Left lung (tissue), 10 donors: ENCODE results near the gene TBCB. TPM values are rescaled to one million over a fixed set of nuclear protein-coding genes. Genes with fewer than 3 reads are reported as not detected.

Experiments
- ATAC-seq: fragments of 200-7000 bp; cut with Tn5 transposase; one replicate; pipeline ENCODE4 v1.9.1; 2020; ENCODE audit warnings: moderate library complexity
- DNase-seq, 4 donors: peaks; one replicate each; pipeline ENCODE4 v3.0.0-alpha.2; 2013 to 2020
- H3K27ac ChIP-seq, 2 donors: fragments of 200-600 bp; sonication (generic) in 1 of 2; one replicate each; pipeline versions ENCODE4 v1.5.0 to v1.8.0; 2020 to 2021
- H3K27me3 ChIP-seq, 2 donors: fragments of 200-600 bp; sonication (generic) in 1 of 2; one replicate each; pipeline versions ENCODE4 v1.5.0 to v1.8.0; 2020 to 2021
- H3K36me3 ChIP-seq, 2 donors: fragments of 200-600 bp; sonication (generic) in 1 of 2; one replicate each; pipeline versions ENCODE4 v1.5.0 to v1.8.0; 2020 to 2021
- H3K4me1 ChIP-seq, 2 donors: fragments of 200-600 bp; one replicate each; pipeline ENCODE4 v1.8.0; 2021
- H3K4me3 ChIP-seq, 2 donors: fragments of 200-600 bp; sonication (generic) in 1 of 2; one replicate each; pipeline versions ENCODE4 v1.5.0 to v1.8.0; 2020 to 2021; ENCODE audit warnings: mild to moderate bottlenecking in 1 of 2
- H3K9me3 ChIP-seq, 2 donors: fragments of 200-600 bp; sonication (generic) in 1 of 2; one replicate each; pipeline versions ENCODE4 v1.5.0 to v1.8.0; 2020 to 2021
- intact Hi-C, 2 donors: fragments of 100-400 bp; cut with DNase I; formaldehyde crosslinking; loops; one replicate each; pipeline versions ENCODE4 v1.11.2 to v1.14.2; 2022
- polyA plus RNA-seq, 6 donors: library from polyadenylated mRNA; unstranded; fragments of 120-200 nt; gene quantifications; one replicate each; pipeline ENCODE4 v1.2.1, GENCODE V29; 2013; ENCODE audit not compliant: insufficient read length in 6 of 6
- total RNA-seq, 2 donors: library from RNA; stranded (reverse); fragmentation: NEBNext Ultra II Directional; extraction: Animal tissue kit (Norgen Biotek cat#: 25700); gene quantifications; one replicate each; pipeline ENCODE4 v1.2.1, GENCODE V29; 2021
- TF ChIP-seq, protein P1 (sequence below), 2 donors: fragments of 200-600 bp; sonication (generic) in 1 of 2; IDR thresholded peaks; one replicate each; pipeline versions ENCODE4 v1.5.0 to v1.8.0; 2021; ENCODE audit warnings: antibody characterized with exemption in 2 of 2
- donor health status: DM: no; HTN: yes; CAD: no.
- donor health status: DM: no; HTN: no; CAD: no.

The TBCB gene
- total and polyA plus RNA-seq, 8 donors, result 90.2 to 130 (median 114) TPM

DNA sequence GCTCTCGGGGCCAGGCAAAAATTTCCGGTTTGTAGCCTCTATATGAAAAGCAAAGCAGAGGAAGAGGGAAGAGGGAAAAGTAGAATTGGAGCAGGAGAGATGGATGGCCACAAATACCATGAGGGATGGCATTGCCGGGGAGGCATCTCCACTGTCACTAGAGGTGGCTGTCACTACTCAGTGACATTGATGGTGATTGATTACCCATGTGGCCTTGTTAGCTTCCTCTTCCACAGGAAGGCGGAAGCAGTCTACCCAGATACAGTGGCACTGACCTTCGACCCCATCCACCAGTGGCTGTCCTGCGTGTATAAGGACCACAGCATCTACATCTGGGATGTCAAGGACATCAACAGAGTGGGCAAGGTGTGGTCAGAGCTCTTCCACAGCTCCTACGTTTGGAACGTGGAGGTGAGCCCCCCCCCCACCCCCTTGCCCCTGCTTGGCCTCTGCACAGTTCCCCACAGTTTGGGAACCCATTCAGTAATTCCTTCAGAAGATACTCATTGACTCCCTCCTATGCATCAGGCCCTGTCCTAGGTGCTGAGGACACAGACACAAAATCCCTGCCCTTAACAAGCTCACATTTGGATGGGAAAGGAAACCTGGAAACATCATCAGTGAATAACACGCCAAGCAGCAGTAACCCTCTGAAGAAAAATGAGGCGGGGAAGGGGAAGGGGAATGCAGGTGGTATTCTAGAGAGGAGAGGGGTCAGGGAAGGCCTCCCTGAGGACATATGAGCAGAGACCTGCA lies 42.0 kb upstream of the TBCB start:
- DNase-seq (no peak), ATAC-seq (no peak)
- Histone ChIP-seq H3K27me3 (no peaks in the 10 kb centered on the region), H3K4me3 (no peak overlapping the region), H3K27ac (no peak overlapping the region), H3K36me3 (peaks cover 0 to 18% of the 10 kb centered on the region in 2 donors), H3K4me1 (no peaks in the 10 kb centered on the region), H3K9me3 (no peaks in the 10 kb centered on the region)
- TF ChIP-seq, protein P1, sequence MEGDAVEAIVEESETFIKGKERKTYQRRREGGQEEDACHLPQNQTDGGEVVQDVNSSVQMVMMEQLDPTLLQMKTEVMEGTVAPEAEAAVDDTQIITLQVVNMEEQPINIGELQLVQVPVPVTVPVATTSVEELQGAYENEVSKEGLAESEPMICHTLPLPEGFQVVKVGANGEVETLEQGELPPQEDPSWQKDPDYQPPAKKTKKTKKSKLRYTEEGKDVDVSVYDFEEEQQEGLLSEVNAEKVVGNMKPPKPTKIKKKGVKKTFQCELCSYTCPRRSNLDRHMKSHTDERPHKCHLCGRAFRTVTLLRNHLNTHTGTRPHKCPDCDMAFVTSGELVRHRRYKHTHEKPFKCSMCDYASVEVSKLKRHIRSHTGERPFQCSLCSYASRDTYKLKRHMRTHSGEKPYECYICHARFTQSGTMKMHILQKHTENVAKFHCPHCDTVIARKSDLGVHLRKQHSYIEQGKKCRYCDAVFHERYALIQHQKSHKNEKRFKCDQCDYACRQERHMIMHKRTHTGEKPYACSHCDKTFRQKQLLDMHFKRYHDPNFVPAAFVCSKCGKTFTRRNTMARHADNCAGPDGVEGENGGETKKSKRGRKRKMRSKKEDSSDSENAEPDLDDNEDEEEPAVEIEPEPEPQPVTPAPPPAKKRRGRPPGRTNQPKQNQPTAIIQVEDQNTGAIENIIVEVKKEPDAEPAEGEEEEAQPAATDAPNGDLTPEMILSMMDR (IDR thresholded peaks at IDR 0.05), result no peak
- intact Hi-C loops, result no loop called here

DNA sequence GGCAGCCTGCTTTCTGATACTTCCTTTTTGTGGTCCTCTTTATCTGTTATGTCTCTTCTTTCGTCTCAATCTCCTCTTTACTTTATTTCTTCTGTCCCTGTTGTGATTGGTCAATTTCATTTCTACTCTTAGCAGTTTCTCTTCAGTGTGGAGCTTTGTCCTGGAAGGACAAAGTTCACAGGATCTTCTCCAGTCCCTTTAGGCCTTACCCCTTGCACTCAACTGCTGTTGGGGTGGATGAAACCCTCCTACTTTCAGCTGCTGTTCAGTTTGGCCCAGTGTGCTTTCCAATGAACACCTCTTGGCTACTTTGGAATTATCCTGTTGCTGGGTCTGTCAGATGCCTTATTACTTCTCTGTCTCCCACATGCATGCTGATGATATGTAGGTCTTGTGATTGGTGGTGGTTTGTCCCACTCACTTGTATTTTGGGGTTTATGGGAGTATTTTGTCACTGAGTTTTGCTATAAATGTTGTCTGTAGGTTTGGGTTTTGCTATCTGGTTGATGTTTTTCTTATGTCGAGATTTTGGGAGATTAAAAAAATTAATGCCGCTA lies 35.8 kb upstream of the TBCB start:
- H3K27me3 ChIP-seq, result no peaks in the 10 kb centered on the region
- H3K36me3 ChIP-seq, result peaks cover 0 to 41% of the 10 kb centered on the region in 2 donors
- H3K4me1 ChIP-seq, result no peaks in the 10 kb centered on the region
- ATAC-seq, result no peak
- H3K27ac ChIP-seq, result no peak overlapping the region
- TF ChIP-seq, protein P1 (IDR thresholded peaks at IDR 0.05), result no peak
- H3K4me3 ChIP-seq, result no peak overlapping the region
- DNase-seq, result no peak
- intact Hi-C loops, result no loop called here
- no peaks in the 10 kb centered on the region for H3K9me3 ChIP-seq

DNA sequence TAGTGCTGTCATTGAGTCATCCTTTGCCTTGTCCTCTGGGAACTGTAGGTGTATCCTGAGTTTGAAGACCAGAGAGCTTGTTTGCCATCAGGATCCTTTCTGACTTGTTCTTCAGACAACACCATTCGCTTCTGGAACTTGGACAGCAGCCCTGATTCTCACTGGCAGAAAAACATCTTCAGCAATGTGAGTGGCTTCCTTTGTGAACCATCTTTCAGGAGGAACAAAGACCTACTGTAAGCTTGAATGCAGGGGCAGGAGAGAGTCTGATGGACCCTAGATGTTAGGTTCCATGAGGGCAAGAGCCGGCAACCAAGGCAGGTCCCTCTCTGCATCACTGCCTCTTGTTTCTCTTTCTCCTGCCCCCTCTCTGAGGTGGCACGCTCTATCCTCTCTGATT lies 33.9 kb upstream of the TBCB start:
- Histone ChIP-seq H3K4me3 (no peak overlapping the region), H3K9me3 (no peaks in the 10 kb centered on the region), H3K27me3 (no peaks in the 10 kb centered on the region), H3K4me1 (no peaks in the 10 kb centered on the region), H3K36me3 (peaks cover 0 to 36% of the 10 kb centered on the region in 2 donors), H3K27ac (no peak overlapping the region)
- intact Hi-C loops, result no loop called here
- DNase-seq (no peak), ATAC-seq (no peak)
- TF ChIP-seq, protein P1 (IDR thresholded peaks at IDR 0.05), result no peak

DNA sequence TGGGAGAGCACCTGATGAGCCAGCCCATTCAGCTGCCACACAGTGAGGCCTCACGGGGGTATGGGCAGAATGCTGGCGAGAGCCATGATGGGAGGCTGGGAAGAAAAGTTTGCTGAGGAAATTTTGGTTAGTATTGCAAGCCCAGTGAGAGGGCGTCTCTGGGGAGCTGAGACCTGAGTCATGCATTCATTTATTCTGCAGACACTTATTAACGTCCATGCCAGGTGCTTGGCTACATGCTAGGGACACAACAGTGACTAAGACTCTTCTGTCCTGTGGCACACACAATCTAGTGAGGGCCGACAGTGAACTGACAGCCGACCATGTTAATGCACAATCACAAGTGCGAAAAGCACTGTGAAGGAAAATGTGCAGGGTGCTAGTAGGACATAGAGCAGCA lies 33.4 kb upstream of the TBCB start:
- Histone ChIP-seq H3K4me1 (no peaks in the 10 kb centered on the region), H3K27ac (no peak overlapping the region), H3K27me3 (no peaks in the 10 kb centered on the region), H3K9me3 (no peaks in the 10 kb centered on the region), H3K4me3 (no peak overlapping the region), H3K36me3 (peaks cover 0 to 40% of the 10 kb centered on the region in 2 donors)
- TF ChIP-seq, protein P1 (IDR thresholded peaks at IDR 0.05), result no peak
- intact Hi-C loops, result no loop called here
- DNase-seq (no peak), ATAC-seq (no peak)

DNA sequence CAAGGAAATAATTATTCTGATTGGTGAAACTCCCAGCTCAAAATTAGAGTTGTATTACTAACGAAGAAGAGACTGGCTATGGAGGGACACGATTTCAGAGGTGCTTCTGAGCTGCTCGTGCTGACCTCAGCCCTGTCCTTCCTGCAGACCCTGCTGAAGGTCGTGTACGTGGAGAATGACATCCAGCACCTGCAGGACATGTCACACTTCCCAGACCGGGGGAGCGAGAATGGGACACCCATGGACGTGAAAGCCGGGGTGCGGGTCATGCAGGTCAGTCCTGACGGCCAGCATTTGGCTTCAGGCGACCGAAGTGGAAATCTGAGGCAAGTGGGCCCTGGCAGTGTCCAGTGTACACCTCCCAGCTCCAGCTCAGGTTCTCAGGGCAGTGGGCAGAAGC lies 32.4 kb upstream of the TBCB start:
- no peaks in the 10 kb centered on the region for H3K4me1 ChIP-seq
- intact Hi-C loops, result no loop called here
- no peaks in the 10 kb centered on the region for H3K9me3 ChIP-seq
- no peak for DNase-seq
- no peak for ATAC-seq
- no peak overlapping the region for H3K27ac ChIP-seq
- TF ChIP-seq, protein P1 (IDR thresholded peaks at IDR 0.05), result no peak
- H3K4me3 ChIP-seq, result no peak overlapping the region
- peaks cover 0 to 40% of the 10 kb centered on the region in 2 donors for H3K36me3 ChIP-seq
- no peaks in the 10 kb centered on the region for H3K27me3 ChIP-seq
